ENCODE data around the gene ST3GAL3. TPM values are rescaled to one million over a fixed set of nuclear protein-coding genes. Genes with fewer than 3 reads are reported as not detected.
"Not testable (repeated sequence)": the region's sequence is repeated elsewhere in the genome, so short reads cannot be mapped to it uniquely, and the experiment has no call there.

The ST3GAL3 gene
- total RNA-seq, 2 experiments from 2014 or later: 18.1 to 26.7 TPM

DNA sequence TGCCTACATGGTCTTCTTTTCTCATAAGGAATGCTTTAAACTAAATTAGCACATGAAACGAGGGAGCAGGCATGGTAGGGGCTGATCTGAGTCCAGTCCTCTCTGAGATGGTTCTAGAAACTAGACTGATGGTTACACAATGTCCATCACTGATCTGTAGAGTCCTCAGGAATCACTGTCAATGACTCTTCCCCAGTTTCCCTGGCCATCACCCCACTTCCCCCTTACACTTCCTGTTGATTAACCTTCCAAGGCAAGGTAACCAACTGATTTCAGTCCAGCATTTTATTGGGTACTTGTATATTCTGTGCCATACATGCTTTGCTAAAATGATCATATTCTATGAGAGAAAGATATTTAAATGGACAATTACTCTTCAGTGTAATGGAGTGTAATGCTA is 125.7 kb downstream of the ST3GAL3 start:
- H3K4me3 Mint-ChIP-seq: no peak overlapping the region
- ATAC-seq (no peak), DNase-seq (no peak)
- CTCF ChIA-PET: interaction anchor here (1.3 kb wide), 1 partner anchor 70 kb away, joined by 4 read pairs; no protein-coding TSS in a partner anchor
- H3K4me1 Mint-ChIP-seq: peaks cover 51% of the 10 kb centered on the region
- peaks cover 8% of the 10 kb centered on the region for H3K36me3 Mint-ChIP-seq
- no peaks in the 10 kb centered on the region for H3K9me3 Mint-ChIP-seq (ENCODE audit: low read depth)
- H3K27ac Mint-ChIP-seq: no peak overlapping the region
- H3K27me3 Mint-ChIP-seq: no peaks in the 10 kb centered on the region

DNA sequence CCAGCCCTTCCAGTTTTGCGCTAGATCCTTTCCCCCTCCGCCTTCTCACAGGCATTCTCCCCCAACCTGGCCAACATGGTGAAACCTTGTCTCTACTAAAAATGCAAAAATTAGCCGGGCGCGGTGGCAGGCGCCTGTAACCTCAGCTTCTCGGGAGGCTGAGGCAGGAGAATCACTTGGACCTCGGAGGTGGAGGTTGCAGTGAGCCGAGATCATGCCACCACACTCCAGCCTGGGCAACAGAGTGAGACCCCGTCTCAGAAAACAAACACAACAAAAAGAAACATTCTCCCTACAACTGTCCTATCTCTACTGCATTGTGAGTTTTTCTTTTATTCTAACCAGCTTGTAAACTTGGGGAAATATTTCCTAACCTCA is 126.6 kb downstream of the ST3GAL3 start:
- H3K4me1 Mint-ChIP-seq: peaks cover 53% of the 10 kb centered on the region
- H3K27ac Mint-ChIP-seq; DNase-seq; H3K4me3 Mint-ChIP-seq; ATAC-seq; CTCF ChIA-PET; H3K9me3 Mint-ChIP-seq (ENCODE audit: low read depth); H3K27me3 Mint-ChIP-seq: not testable (repeated sequence)
- H3K36me3 Mint-ChIP-seq: peaks cover 12% of the 10 kb centered on the region

DNA sequence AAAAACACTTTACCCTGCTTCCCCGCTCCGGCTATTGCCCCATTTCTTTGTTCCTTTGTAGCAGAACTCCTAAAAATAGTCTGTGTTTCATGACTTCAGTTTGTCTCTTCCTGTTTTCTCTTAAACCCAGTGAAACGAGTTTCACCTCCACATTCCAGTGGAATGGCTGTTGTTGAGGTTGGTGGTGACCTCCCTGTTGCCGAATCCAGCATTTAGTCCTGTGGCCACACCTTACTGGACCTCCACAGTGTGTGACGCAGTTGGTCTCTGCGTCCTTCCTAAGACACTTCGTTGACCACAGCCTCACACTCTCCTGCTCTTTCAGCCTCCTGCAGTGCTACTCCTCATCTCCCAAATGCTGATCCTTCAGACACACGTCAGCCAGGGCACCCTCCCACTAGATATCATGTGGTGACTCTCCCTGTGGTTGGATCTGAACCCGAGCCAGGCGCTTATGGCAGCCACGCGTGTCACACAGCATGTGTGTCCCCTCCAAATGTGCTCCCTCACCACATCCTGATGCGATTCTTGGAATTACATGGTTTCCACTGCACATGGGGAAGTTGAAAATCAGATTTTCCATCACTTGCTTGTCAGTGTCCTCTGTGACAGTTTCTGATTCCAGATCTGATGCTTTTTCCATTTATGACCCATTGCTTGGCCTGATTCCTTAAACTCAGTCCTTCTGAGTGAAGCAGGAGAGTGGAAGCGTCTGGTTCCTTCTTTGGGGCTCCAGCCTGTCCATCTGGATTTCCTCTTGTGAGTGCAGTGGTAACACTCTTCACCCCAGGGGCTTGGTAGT is 127.1 kb downstream of the ST3GAL3 start:
- Mint-ChIP-seq H3K27me3 (no peaks in the 10 kb centered on the region), H3K36me3 (peaks cover 13% of the 10 kb centered on the region), H3K4me1 (peaks cover 57% of the 10 kb centered on the region), H3K4me3 (no peak overlapping the region), H3K27ac (no peak overlapping the region), H3K9me3 (ENCODE audit: low read depth) (no peaks in the 10 kb centered on the region)
- CTCF ChIA-PET: no interaction called here
- ATAC-seq: no peak
- no peak for DNase-seq

DNA sequence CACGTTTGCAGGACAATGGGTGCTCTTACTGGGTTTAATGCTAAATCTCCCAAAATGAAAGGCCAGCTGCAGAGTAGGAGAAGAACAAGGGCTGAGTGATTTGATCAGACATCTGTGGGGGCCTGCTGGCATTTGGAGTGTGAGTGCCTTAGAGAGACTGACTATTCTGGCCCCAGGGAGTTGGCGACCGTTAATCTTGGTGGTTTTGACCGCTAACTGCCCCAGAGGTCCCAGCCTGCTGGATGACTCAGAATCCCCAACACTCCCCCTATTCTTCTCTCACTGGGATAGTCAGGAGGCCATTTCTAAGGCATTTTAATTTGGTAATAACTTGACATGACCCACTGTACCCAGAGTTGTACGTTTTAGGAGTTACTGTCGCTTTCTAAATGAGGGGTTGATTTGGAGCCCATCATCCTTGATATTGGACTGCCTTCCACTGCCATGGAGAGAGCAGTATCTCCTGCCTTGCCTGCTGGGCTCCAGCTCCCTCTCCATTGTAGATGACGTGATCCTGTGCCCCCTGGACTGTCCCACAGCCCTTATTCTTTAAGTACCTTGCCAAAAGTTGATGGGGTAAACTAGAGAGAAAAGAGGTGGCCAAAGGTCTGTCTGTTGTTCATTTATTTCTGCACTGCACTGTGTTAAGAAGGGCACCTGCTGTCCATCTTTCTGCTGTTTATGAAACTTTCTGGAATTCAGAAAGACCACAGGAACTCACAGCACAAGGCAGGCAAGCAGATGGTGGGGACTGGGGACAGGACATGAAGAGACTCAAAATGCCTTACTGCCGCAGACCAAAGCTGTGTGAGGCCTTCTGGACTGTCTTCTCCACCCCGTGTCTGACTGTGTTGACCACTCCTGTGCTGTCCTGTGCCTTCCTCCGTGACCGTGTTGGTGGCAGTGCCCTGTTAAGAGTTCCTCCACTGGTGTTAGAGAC is 128.0 kb downstream of the ST3GAL3 start:
- ATAC-seq (no peak), DNase-seq (no peak)
- H3K27me3 Mint-ChIP-seq: no peaks in the 10 kb centered on the region
- peaks cover 17% of the 10 kb centered on the region for H3K36me3 Mint-ChIP-seq
- CTCF ChIA-PET: no interaction called here
- no peak overlapping the region for H3K27ac Mint-ChIP-seq
- H3K9me3 Mint-ChIP-seq (ENCODE audit: low read depth): no peaks in the 10 kb centered on the region
- H3K4me1 Mint-ChIP-seq: peaks cover 58% of the 10 kb centered on the region
- no peak overlapping the region for H3K4me3 Mint-ChIP-seq

DNA sequence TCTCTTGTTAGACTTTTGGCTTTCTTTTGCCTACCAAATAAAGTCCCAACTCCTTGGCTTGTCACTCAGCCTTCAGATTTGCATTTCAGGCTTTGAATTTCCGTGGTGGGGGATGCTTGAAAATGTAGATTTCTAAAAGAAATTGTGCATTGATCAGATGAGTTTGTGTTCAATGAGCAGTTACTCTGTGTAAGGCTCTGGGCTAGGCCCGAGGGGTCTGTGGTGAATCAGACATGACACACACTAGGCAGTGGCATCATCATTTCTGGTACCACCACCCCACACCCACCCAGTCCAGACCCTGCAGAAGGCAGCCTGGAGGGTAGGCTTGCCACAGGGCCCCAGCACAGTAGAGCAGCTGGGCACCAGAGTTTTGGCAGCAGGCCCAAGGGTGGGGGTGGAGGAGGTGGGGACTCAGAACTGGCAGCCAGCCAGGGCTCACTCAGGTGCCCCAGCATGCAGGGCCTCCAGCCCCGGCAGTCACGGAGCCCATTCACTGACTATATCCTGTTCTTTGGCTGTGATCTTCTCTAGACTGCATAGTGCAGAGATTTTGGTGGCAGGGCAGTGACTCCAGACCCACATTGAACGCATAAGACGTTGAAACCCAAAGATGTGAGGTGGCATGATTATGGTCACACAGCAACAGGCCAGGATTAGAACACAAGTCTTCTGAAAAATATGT is 129.1 kb downstream of the ST3GAL3 start:
- H3K36me3 Mint-ChIP-seq: peaks cover 21% of the 10 kb centered on the region
- no peaks in the 10 kb centered on the region for H3K9me3 Mint-ChIP-seq (ENCODE audit: low read depth)
- no peak overlapping the region for H3K27ac Mint-ChIP-seq

DNA sequence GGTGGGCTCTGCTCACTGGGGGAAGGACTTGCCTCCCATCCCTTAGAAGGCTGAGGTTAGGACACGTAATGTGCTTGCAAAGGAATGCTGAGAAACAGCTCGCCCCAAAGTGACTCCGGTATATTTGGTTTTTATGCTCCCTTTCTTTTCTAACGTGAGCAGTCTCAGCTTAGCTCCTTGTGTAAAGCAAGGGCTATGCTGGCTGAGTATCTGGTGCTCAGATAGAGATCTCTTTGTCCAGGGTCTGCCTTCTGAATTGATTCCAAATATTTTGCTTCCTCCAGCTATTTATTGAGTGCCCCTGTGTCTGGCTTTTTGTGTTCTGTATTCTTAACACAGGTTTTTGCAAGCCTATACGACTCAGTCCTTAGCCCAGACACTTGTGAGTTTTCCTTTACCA is 131.7 kb downstream of the ST3GAL3 start:
- Mint-ChIP-seq H3K4me1 (peaks cover 32% of the 10 kb centered on the region), H3K27me3 (no peaks in the 10 kb centered on the region), H3K36me3 (peaks cover 40% of the 10 kb centered on the region), H3K9me3 (ENCODE audit: low read depth) (peaks cover 5% of the 10 kb centered on the region), H3K27ac (no peak overlapping the region), H3K4me3 (no peak overlapping the region)
- CTCF ChIA-PET: interaction anchor here (0.7 kb wide), 1 partner anchor 96 kb away, joined by 3 read pairs; no protein-coding TSS in a partner anchor
- ATAC-seq: no peak
- DNase-seq: no peak

More for the DNA sequence above, 129.1 kb downstream of the ST3GAL3 start:
- peaks cover 50% of the 10 kb centered on the region for H3K4me1 Mint-ChIP-seq
- CTCF ChIA-PET: interaction anchor here (0.6 kb wide), 1 partner anchor 355 kb away, joined by 3 read pairs; no protein-coding TSS in a partner anchor
- H3K4me3 Mint-ChIP-seq: no peak overlapping the region
- peak; percentile 29 for ATAC-seq
- peak; percentile 50 for DNase-seq
- no peaks in the 10 kb centered on the region for H3K27me3 Mint-ChIP-seq

DNA sequence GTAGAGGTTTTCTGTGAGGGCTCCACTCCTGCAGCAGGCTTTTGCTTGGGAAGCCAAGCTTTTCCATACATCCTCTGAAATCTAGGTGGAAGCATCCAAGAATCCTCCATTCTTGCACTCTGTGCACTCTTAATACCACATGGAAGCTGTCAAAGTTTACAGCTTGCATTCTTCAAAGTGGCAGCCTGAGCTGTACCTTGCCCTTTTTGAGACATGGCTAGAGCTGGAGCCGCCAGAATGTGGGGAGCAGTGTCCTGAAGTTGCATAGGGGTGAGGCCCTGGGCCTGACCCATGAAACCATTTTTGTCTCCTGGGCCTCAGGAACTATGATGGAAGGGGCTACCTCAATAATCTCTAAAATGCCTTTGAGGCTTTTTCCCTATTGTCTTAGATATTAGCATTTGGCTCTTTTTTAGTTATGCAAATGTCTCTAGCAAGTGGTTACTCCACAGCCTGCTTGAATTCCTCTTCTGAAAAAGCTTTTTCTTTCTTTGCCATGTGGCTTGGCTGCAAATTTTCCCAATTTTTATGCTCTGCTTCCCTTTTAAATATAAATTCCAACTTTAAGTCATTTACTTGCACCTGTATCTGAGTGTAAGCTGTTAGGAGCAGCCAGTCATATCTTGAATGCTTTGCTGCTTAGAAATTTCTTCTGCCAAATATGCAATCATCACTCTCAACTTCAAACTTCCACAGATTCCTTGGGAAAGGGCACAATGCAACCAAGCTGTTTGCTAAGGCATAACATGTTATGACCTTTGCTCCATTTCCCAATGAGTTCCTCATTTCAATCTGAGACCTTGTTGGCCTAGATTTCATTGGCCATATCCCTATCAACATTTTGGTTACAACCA is 134.2 kb downstream of the ST3GAL3 start:
- no peak overlapping the region for H3K27ac Mint-ChIP-seq
- no peaks in the 10 kb centered on the region for H3K27me3 Mint-ChIP-seq
- H3K9me3 Mint-ChIP-seq (ENCODE audit: low read depth): peaks cover 5% of the 10 kb centered on the region
- DNase-seq (no peak), ATAC-seq (no peak)
- no peak overlapping the region for H3K4me3 Mint-ChIP-seq
- peaks cover 13% of the 10 kb centered on the region for H3K4me1 Mint-ChIP-seq
- CTCF ChIA-PET: no interaction called here
- H3K36me3 Mint-ChIP-seq: peaks cover 42% of the 10 kb centered on the region

DNA sequence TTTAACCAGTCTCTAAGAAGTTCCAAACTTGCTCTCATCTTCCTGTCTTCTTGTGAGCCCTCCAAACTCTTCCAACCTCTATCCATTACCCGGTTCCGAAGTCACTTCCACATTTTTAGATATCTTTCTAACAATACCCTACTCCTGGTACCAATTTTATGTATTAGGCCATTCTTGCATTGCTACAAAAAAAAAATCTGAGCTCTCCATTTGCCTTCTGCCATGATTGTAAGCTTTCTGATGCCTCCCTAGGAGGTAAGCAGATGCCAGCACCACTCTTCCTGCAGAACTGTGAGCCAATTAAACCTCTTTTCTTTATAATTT is 134.8 kb downstream of the ST3GAL3 start:
- ATAC-seq (no peak), DNase-seq (no peak)
- CTCF ChIA-PET: no interaction called here
- no peaks in the 10 kb centered on the region for H3K27me3 Mint-ChIP-seq
- H3K36me3 Mint-ChIP-seq: peaks cover 42% of the 10 kb centered on the region
- H3K27ac Mint-ChIP-seq: no peak overlapping the region
- peaks cover 11% of the 10 kb centered on the region for H3K4me1 Mint-ChIP-seq
- peaks cover 5% of the 10 kb centered on the region for H3K9me3 Mint-ChIP-seq (ENCODE audit: low read depth)
- no peak overlapping the region for H3K4me3 Mint-ChIP-seq

DNA sequence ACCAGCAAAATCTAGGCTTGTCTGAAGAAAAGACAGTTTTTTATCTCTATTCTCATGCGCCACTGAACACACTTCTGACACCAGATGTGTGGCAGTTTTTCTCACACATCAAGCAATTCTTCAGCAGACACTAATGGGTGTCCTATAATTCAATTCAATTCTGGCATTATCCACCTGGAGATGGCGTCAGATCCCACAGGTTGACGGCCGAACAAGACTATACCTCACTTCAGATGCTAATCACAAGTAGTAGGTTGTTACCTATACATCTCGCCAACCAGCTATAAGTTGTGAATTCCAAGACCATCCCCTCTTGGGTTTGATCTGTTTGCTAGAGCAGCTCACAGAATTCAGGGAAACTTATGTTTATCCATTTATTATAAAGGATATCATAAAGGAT is 136.3 kb downstream of the ST3GAL3 start:
- H3K27ac Mint-ChIP-seq: no peak overlapping the region
- no peak overlapping the region for H3K4me3 Mint-ChIP-seq

DNA sequence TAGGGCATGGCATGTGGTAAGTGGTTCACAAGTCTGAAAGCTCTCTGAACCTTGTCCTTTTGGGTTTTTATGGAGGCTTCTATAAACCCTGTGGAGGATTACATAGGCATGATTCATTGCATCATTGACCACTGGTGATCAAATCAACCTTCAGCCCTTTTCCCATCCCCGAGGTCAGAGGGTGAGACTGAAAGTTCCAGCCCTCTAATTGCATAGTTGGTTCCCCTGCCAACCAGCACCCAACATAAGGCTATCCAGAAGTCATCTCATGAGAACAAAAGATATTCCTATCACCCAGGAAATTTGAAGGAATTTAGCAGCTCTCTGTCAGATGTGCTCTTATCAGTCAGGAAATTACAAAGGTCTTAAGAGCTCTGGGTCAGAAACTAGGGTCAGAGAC is 136.8 kb downstream of the ST3GAL3 start:
- DNase-seq: no peak
- peaks cover 16% of the 10 kb centered on the region for H3K4me1 Mint-ChIP-seq
- CTCF ChIA-PET: interaction anchor here (1.1 kb wide), 1 partner anchor 91 kb away, joined by 3 read pairs; no protein-coding TSS in a partner anchor

More for the DNA sequence above, 136.3 kb downstream of the ST3GAL3 start:
- ATAC-seq (no peak), DNase-seq (no peak)
- Mint-ChIP-seq H3K4me1 (peaks cover 16% of the 10 kb centered on the region), H3K9me3 (ENCODE audit: low read depth) (peaks cover 5% of the 10 kb centered on the region), H3K36me3 (peaks cover 40% of the 10 kb centered on the region), H3K27me3 (no peaks in the 10 kb centered on the region)
- CTCF ChIA-PET: interaction anchor here (1.1 kb wide), 1 partner anchor 91 kb away, joined by 3 read pairs; no protein-coding TSS in a partner anchor

DNA sequence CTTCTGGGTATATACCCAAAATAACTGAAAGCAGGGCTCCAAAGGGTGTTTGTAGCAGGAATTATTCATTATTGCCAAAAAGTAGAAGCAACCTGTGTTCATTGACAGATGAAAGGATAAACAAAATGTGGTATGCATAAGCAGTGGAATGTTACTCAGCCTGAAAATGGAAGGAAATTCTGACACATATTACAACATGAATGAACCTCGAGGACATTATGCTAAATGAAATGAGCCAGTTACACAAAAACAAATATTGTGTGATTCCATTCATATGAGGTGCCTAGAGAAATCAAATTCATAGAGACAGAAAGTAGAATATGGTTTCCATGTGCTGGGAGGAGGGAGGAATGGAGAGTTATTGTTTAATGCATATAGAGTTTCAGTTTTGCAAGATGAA is 140.0 kb downstream of the ST3GAL3 start:
- H3K4me3 Mint-ChIP-seq: no peak overlapping the region
- H3K36me3 Mint-ChIP-seq: peaks cover 21% of the 10 kb centered on the region
- no peak overlapping the region for H3K27ac Mint-ChIP-seq
- no peak for DNase-seq
- H3K9me3 Mint-ChIP-seq (ENCODE audit: low read depth): no peaks in the 10 kb centered on the region
- CTCF ChIA-PET: no interaction called here
- H3K4me1 Mint-ChIP-seq: peaks cover 9% of the 10 kb centered on the region
- no peaks in the 10 kb centered on the region for H3K27me3 Mint-ChIP-seq
- no peak for ATAC-seq

More for the DNA sequence above, 136.8 kb downstream of the ST3GAL3 start:
- no peak overlapping the region for H3K4me3 Mint-ChIP-seq
- no peak for ATAC-seq
- H3K36me3 Mint-ChIP-seq: peaks cover 38% of the 10 kb centered on the region
- peaks cover 5% of the 10 kb centered on the region for H3K9me3 Mint-ChIP-seq (ENCODE audit: low read depth)
- H3K27me3 Mint-ChIP-seq: no peaks in the 10 kb centered on the region
- H3K27ac Mint-ChIP-seq: no peak overlapping the region

DNA sequence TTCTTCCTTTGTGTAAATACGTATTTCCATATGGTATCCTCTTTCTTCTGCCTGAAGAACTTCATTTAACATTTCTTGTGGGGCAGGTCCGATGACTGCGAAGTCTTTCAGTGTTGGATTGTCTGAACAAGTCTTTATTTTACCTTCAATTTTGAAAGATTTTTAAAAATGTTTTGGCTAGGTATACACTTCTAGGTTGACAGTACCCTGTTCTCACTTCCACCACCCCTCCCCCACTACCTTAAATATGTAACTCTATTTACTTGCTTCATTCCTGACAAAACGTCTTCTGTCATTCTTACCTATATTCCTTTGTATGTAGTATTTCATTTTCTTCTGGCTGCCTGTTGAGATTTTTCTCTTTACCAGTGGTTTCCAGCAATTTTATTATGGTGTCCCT is 140.5 kb downstream of the ST3GAL3 start:
- CTCF ChIA-PET: no interaction called here
- peaks cover 17% of the 10 kb centered on the region for H3K36me3 Mint-ChIP-seq
- no peak for ATAC-seq
- no peak overlapping the region for H3K27ac Mint-ChIP-seq
- H3K4me3 Mint-ChIP-seq: no peak overlapping the region
- no peaks in the 10 kb centered on the region for H3K9me3 Mint-ChIP-seq (ENCODE audit: low read depth)
- DNase-seq: no peak
- peaks cover 13% of the 10 kb centered on the region for H3K4me1 Mint-ChIP-seq
- no peaks in the 10 kb centered on the region for H3K27me3 Mint-ChIP-seq

Measured in activated CD8-positive, alpha-beta memory T cell treated with anti-CD3 and anti-CD28 coated beads, Interleukin-2, amount 10 ng/mL, durations not matched to agents 7 days and 5 days (primary cell).